Ovary (tissue), 3 donors: ENCODE data around the gene APP.

Experiments
- EP300 ChIP-seq: sonication (generic); formaldehyde crosslinking; IDR thresholded peaks from one replicate; pipeline ENCODE4 v1.6.1; 2017; ENCODE audit warnings: antibody characterized with exemption
- POLR2A ChIP-seq: fragments of 450-650 bp; IDR thresholded peaks from one replicate; pipeline ENCODE4 v1.6.1; 2017; ENCODE audit warnings: antibody characterized with exemption, mild to moderate bottlenecking, moderate library complexity
- TF ChIP-seq, protein P1 (sequence below), 3 donors: fragments of 450-650 bp in 2 of 3; fragments of 200-600 bp in 1 of 3; IDR thresholded peaks; one replicate each; pipeline versions ENCODE4 v1.5.1 to v1.8.0; 2016 to 2022; ENCODE audit warnings: antibody characterized with exemption in 3 of 3, mild to moderate bottlenecking in 1 of 3
- donor health status: DM: no; HTN: no; CAD: no.

DNA sequence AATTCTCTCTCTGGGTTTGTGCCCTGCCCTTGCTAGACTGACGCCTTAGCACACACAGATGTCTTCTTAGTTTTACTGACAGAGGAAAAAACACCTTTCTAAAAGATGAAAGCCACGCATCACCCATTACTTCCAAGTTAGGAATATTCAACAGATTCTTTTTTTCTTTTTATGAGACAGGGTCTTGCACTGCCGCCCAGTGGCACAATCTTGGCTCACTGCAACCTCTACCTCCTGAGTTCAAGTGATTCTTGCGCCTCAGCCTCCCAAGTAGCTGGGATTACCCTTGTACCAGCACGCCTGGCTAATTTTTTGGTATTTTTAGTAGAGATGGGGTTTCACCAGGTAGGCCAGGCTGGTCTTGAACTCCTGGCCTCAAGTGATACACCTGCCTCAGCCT, 169.2 kb downstream of the APP start:
- TF ChIP-seq, protein P1, sequence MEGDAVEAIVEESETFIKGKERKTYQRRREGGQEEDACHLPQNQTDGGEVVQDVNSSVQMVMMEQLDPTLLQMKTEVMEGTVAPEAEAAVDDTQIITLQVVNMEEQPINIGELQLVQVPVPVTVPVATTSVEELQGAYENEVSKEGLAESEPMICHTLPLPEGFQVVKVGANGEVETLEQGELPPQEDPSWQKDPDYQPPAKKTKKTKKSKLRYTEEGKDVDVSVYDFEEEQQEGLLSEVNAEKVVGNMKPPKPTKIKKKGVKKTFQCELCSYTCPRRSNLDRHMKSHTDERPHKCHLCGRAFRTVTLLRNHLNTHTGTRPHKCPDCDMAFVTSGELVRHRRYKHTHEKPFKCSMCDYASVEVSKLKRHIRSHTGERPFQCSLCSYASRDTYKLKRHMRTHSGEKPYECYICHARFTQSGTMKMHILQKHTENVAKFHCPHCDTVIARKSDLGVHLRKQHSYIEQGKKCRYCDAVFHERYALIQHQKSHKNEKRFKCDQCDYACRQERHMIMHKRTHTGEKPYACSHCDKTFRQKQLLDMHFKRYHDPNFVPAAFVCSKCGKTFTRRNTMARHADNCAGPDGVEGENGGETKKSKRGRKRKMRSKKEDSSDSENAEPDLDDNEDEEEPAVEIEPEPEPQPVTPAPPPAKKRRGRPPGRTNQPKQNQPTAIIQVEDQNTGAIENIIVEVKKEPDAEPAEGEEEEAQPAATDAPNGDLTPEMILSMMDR (IDR thresholded peaks at IDR 0.05) = no peak
- TF ChIP-seq POLR2A = no peak
- TF ChIP-seq EP300 = no peak
